Subcutaneous abdominal adipose tissue (tissue), 5 donors: ENCODE data around the gene DNAJB7.
A peak's percentile ranks its signal among the peaks of the same experiment; 100 is the strongest.

Source experiments
- H3K27ac ChIP-seq: one replicate; pipeline ENCODE4 v1.7.0; 2013; ENCODE audit warnings: low read depth, mild to moderate bottlenecking, inconsistent platforms, low read length, moderate library complexity
- H3K27me3 ChIP-seq, 5 donors: one replicate each; pipeline ENCODE4 v1.7.0; 2013; ENCODE audit warnings: low read length in 5 of 5, inconsistent platforms in 1 of 5; ENCODE audit not compliant: control insufficient read depth in 5 of 5, insufficient read depth in 4 of 5
- H3K36me3 ChIP-seq, 5 donors: one replicate each; pipeline ENCODE4 v1.7.0; 2013; ENCODE audit warnings: low read length in 5 of 5; ENCODE audit not compliant: control insufficient read depth in 5 of 5, insufficient read depth in 5 of 5
- H3K4me1 ChIP-seq, 5 donors: one replicate each; pipeline ENCODE4 v1.7.0; 2013; ENCODE audit warnings: low read length in 5 of 5, mild to moderate bottlenecking in 3 of 5, moderate library complexity in 1 of 5; ENCODE audit not compliant: control insufficient read depth in 5 of 5, insufficient read depth in 5 of 5
- H3K4me3 ChIP-seq, 5 donors: one replicate each; pipeline ENCODE4 v1.7.0; 2013; ENCODE audit warnings: low read length in 5 of 5, low read depth in 1 of 5
- H3K9ac ChIP-seq, 5 donors: one replicate each; pipeline ENCODE4 v1.7.0; 2013; ENCODE audit warnings: low read length in 5 of 5, mild to moderate bottlenecking in 4 of 5, moderate library complexity in 3 of 5
- H3K9me3 ChIP-seq, 5 donors: one replicate each; pipeline ENCODE4 v1.7.0; 2013; ENCODE audit warnings: low read length in 5 of 5; ENCODE audit not compliant: control insufficient read depth in 5 of 5
- donor health status: healthy.
- donor health status: healthy.
- donor health status: healthy.
- donor health status: healthy.
- donor health status: healthy.

DNAJB7 gene

DNA sequence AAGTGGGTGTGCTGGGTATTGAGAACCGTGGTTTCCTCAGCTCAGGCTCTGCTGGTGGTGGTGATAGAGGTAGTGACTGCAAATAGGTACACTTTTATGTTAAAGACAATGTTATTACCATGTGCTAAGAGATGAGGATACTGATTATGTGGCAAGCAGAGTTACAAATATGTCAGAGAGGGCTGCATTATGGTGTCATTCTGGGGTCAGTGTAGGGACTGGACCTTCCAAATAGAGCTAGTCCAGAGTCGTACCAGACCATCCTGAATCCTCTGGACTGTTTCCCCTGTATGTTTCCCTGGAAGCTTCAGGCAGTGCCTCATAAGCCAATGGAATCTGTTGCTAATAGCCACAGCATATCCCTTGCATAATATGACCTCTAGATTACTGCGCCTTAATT is at the start of gene DNAJB7:
TSS of gene DNAJB7 (minus strand) at position 101 of the 400 bp plus-strand sequence. CDS start 119 bp downstream, outside the sequence.
- Histone ChIP-seq H3K27me3 (no peaks in the 10 kb centered on the region), H3K9ac (no peak within 1 kb of the TSS), H3K9me3 (no peaks in the 10 kb centered on the region), H3K27ac (no peak within 1 kb of the TSS), H3K4me1 (peaks cover 0 to 15% (median 12%) of the 10 kb centered on the region in 5 donors), H3K4me3 (no peak within 1 kb of the TSS), H3K36me3 (peaks cover 0 to 16% (median 5%) of the 10 kb centered on the region in 5 donors)

DNA sequence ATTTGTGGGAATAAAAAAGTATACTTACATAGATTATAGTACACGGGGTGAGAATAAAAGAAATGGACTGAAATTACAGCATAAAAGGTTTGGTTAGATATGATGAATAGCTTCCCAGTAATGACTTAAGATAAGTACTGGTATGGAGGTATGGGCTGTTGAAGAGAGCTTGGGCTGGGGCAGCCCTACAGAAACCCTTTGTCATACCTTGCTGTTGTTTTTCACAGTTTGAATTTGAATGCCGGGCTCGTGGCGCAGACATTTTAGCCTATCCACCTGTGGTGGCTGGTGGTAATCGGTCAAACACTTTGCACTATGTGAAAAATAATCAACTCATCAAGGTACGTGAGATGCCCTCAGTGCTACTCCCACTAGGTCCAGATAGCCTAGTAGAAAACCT is 47.0 kb upstream of the DNAJB7 start:
- Histone ChIP-seq H3K27ac (no peak overlapping the region), H3K36me3 (peaks cover 10 to 50% (median 26%) of the 10 kb centered on the region in 5 donors), H3K9ac (no peak overlapping the region), H3K4me1 (no peaks in the 10 kb centered on the region), H3K27me3 (no peaks in the 10 kb centered on the region), H3K4me3 (no peak overlapping the region), H3K9me3 (no peaks in the 10 kb centered on the region)

DNA sequence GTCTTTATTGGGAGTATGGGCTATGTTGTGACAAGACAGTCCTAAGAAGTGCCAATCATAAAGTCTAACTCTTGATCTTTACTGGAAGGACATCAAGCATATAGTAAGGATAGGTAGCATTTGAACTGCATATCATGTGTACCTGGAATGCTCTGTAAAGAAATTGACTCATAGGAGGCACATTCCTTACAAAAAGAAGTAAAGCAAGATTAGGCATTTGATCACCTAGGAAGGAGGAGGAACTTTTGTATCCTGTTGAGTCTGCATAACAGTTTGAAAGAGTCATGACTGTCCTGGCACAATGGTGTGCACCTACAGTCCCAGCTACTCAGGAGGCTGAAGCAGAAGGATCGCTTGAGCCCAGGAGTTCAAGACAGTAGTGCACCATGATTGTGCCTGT is 42.2 kb upstream of the DNAJB7 start:
- H3K4me3 ChIP-seq = no peak overlapping the region
- no peak overlapping the region for H3K9ac ChIP-seq
- peaks cover 0 to 2% (median 0%) of the 10 kb centered on the region in 5 donors for H3K4me1 ChIP-seq
- no peak overlapping the region for H3K27ac ChIP-seq
- H3K9me3 ChIP-seq = no peaks in the 10 kb centered on the region
- H3K36me3 ChIP-seq = peaks cover 3 to 45% (median 18%) of the 10 kb centered on the region in 5 donors
- H3K27me3 ChIP-seq = no peaks in the 10 kb centered on the region

GRCh38 chr22:40898850-40899357 is 37.0 kb upstream of the DNAJB7 start:
- no peak overlapping the region for H3K4me3 ChIP-seq
- no peak overlapping the region for H3K27ac ChIP-seq
- H3K9me3 ChIP-seq = no peaks in the 10 kb centered on the region
- peak overlapping the region in 1 of 5 donors; percentile 41 for H3K9ac ChIP-seq
- peaks cover 4 to 16% (median 10%) of the 10 kb centered on the region in 5 donors for H3K36me3 ChIP-seq
- peaks cover 0 to 5% (median 0%) of the 10 kb centered on the region in 5 donors for H3K4me1 ChIP-seq
- no peaks in the 10 kb centered on the region for H3K27me3 ChIP-seq

- H3K4me1 ChIP-seq = peaks cover 0 to 5% (median 0%) of the 10 kb centered on the region in 5 donors
- H3K27ac ChIP-seq = no peak overlapping the region
- no peak overlapping the region for H3K9ac ChIP-seq
- H3K36me3 ChIP-seq = peaks cover 11 to 30% (median 13%) of the 10 kb centered on the region in 5 donors
- H3K4me3 ChIP-seq = no peak overlapping the region
- H3K27me3 ChIP-seq = no peaks in the 10 kb centered on the region
- H3K9me3 ChIP-seq = no peaks in the 10 kb centered on the region
Measured at GRCh38 chr22:40894417-40894816, 32.5 kb upstream of the DNAJB7 start.

DNA sequence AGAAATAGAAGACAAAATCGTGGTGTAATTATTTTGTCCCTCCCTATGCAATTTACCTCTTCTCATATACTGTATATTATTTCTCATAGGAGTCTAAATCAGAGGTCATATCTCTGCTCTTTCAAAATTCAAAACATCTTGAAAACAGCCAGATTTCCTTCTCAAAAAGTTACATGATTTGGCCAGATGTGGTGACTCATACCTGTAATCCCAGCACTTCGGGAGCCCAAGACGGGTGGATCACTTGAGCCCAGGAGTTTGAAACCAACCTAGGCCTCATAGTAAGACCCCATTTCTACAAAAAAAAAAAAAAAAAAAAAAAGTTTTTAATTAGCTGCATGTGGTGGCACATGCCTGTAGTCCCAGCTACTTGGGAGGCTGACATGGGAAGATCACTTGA is 29.0 kb upstream of the DNAJB7 start:
- Histone ChIP-seq H3K27me3 (no peaks in the 10 kb centered on the region), H3K4me1 (no peaks in the 10 kb centered on the region), H3K9me3 (no peaks in the 10 kb centered on the region), H3K36me3 (peaks cover 31 to 58% (median 42%) of the 10 kb centered on the region in 5 donors), H3K27ac (no peak overlapping the region), H3K9ac (no peak overlapping the region), H3K4me3 (no peak overlapping the region)

GRCh38 chr22:40889116-40889515 is 27.2 kb upstream of the DNAJB7 start:
- H3K9me3 ChIP-seq = no peaks in the 10 kb centered on the region
- no peak overlapping the region for H3K9ac ChIP-seq
- no peaks in the 10 kb centered on the region for H3K4me1 ChIP-seq
- peaks cover 30 to 64% (median 46%) of the 10 kb centered on the region in 5 donors for H3K36me3 ChIP-seq
- H3K27me3 ChIP-seq = no peaks in the 10 kb centered on the region
- H3K27ac ChIP-seq = no peak overlapping the region
- no peak overlapping the region for H3K4me3 ChIP-seq

DNA sequence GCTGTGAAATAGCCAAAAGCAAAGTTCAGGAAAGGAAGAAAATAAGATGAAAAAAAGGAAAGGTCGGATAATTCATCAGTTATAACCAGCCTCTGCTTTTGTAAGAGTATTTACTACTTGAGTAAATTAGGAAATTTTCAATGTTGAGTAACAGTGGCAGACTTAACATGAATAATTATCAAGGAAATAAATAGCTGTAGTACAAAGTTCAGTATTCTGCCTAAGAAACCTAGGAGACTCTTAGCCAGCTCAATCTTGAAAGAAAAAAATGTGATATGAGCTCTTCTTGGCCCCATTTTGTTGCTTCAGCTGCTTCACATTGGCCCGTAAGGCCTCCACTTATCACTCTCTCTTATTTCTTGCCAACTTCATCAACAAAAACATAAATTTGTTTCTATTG is 17.0 kb upstream of the DNAJB7 start:
- Histone ChIP-seq H3K27me3 (no peaks in the 10 kb centered on the region), H3K36me3 (peaks cover 0 to 26% (median 22%) of the 10 kb centered on the region in 5 donors), H3K27ac (peak overlapping the region; percentile 77), H3K9ac (peak overlapping the region in 1 of 5 donors; percentile 47), H3K4me1 (peaks cover 0 to 6% (median 0%) of the 10 kb centered on the region in 5 donors), H3K4me3 (no peak overlapping the region), H3K9me3 (no peaks in the 10 kb centered on the region)

GRCh38 chr22:40877488-40877887 is 15.6 kb upstream of the DNAJB7 start:
- peaks cover 0 to 19% (median 15%) of the 10 kb centered on the region in 5 donors for H3K36me3 ChIP-seq
- H3K4me1 ChIP-seq = peaks cover 0 to 6% (median 0%) of the 10 kb centered on the region in 5 donors
- H3K27me3 ChIP-seq = no peaks in the 10 kb centered on the region
- no peak overlapping the region for H3K4me3 ChIP-seq
- no peaks in the 10 kb centered on the region for H3K9me3 ChIP-seq
- H3K27ac ChIP-seq = peak overlapping the region; percentile 77
- H3K9ac ChIP-seq = no peak overlapping the region

- no peak overlapping the region for H3K4me3 ChIP-seq
- H3K9me3 ChIP-seq = no peaks in the 10 kb centered on the region
- no peak overlapping the region for H3K9ac ChIP-seq
- H3K27me3 ChIP-seq = no peaks in the 10 kb centered on the region
- H3K27ac ChIP-seq = peak overlapping the region; percentile 77
- peaks cover 0 to 16% (median 9%) of the 10 kb centered on the region in 5 donors for H3K36me3 ChIP-seq
- peaks cover 0 to 6% (median 0%) of the 10 kb centered on the region in 5 donors for H3K4me1 ChIP-seq
Measured at GRCh38 chr22:40876907-40877306, 15.0 kb upstream of the DNAJB7 start.
